ENCODE results near the gene GPR142.

GPR142 gene, protein sequence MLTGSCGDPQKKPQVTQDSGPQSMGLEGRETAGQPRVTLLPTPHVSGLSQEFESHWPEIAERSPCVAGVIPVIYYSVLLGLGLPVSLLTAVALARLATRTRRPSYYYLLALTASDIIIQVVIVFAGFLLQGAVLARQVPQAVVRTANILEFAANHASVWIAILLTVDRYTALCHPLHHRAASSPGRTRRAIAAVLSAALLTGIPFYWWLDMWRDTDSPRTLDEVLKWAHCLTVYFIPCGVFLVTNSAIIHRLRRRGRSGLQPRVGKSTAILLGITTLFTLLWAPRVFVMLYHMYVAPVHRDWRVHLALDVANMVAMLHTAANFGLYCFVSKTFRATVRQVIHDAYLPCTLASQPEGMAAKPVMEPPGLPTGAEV

GRCh38 chr17:74367206-74367605, at the start of gene GPR142:
GPR142 (plus strand) TSS chr17:74367506; CDS start chr17:74369541, 2,035 bp downstream.
- DNase-seq, result no peak

DNA sequence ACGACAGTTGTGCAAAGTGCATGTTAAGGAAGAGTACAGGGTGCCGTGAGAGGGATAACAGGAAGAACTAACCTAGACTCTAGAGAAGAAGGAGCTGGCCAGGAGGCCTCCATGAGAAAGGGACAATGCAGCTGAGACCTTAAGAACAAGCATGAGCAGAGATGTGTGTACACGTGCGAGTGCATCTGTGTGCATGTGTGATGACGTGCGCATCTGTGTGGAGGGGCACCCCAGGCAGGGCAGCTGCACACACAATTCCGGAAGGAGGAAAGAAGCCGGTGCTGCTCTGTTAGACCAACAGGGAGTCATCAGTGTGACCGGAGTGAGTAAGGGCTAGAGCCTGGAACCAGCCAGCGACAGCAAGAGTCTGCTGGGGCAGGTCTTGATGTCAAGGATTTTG, 48.9 kb upstream of the GPR142 start:
- DNase-seq, result no peak

DNA sequence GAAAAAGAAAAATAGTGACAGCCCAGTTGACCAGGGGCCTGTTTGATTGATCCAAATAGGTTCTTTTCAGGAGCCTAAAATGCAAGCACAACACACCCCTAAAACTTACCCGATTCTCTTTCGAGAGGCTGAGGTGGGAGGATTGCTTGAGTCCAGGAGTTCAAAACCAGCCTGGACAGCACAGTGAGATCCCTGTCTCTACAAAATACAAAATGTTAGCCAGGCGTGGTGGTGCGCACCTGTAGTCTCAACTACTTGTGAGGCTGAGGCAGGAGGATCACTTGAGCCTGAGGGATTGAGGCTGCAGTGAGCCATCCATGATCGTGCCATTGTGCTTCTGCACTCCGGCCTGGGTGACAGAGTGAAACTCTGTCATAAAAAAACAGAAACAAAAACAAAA, 42.8 kb upstream of the GPR142 start:
- no peak for DNase-seq

- no peak for DNase-seq
Measured at GRCh38 chr17:74325376-74325742, 41.9 kb upstream of the GPR142 start.

- DNase-seq, result no peak
Measured at GRCh38 chr17:74325743-74326379, 41.4 kb upstream of the GPR142 start, which contains the start of gene KIF19. KIF19 (plus strand) TSS chr17:74326226; CDS start chr17:74326350, 124 bp downstream.

DNA sequence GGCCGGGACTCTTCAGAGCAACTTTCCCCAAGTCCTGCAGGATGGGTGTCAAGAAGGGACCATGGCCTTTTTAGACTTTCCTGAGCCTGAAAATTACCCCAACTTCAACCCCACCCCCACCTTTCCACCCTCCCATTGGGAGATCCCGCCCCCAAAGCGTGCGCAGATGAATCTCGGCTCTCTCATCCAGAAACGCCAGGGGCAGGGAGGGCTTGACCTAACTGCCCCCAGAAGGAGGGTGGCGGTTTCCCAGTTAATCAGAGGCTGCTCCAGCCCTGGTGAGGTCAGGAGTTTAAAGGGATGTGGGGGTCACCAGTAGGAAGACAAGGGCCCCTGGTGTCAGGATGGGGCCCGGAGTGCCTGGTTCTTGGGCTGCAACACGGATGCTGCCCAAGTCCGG, 40.8 kb upstream of the GPR142 start:
- DNase-seq, result no peak

DNA sequence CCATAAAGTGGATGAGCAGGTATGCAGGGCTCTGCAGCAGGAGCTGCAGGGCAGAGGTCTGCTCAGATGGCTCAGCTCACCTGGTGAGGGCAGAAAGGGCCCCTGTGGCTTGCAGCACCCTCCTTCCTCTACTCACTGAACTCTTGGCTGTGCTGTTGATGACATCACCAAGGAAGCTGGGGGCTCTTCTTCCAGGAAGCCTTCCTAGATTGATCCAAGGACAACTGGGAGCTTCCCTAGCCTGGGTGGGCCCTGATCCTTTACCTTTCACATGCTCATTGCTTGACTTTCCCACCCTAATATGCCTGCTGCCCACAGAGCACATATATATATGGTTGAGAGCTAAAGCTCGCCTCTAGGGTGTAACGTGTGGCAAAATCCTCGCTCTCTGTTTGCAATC, 38.8 kb upstream of the GPR142 start:
- no peak for DNase-seq

DNA sequence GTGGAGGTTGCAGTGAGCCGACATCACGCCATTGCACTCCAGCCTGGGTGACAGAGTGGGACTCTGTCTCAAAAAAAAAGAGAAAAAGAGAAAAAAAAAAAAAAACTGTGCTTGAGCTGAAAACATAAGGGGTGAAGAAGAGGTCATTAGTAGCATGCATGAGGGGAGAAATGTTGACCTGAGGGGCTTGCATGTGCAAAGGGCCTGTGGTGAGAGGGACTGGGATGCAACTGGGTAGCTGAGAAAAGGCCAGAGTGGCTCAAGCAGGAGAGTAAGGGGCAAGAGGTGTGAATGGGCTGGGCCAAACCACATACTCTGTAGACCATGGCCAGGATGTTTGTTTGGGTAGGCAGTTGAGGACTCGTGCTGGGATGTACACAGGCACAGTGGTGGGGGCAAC, 37.9 kb upstream of the GPR142 start:
- no peak for DNase-seq

GRCh38 chr17:74330446-74330845, 36.9 kb upstream of the GPR142 start:
- DNase-seq, result no peak

GRCh38 chr17:74332017-74332650, 35.2 kb upstream of the GPR142 start:
- no peak for DNase-seq

- DNase-seq, result no peak
Measured at GRCh38 chr17:74332763-74333283, 34.5 kb upstream of the GPR142 start.

DNA sequence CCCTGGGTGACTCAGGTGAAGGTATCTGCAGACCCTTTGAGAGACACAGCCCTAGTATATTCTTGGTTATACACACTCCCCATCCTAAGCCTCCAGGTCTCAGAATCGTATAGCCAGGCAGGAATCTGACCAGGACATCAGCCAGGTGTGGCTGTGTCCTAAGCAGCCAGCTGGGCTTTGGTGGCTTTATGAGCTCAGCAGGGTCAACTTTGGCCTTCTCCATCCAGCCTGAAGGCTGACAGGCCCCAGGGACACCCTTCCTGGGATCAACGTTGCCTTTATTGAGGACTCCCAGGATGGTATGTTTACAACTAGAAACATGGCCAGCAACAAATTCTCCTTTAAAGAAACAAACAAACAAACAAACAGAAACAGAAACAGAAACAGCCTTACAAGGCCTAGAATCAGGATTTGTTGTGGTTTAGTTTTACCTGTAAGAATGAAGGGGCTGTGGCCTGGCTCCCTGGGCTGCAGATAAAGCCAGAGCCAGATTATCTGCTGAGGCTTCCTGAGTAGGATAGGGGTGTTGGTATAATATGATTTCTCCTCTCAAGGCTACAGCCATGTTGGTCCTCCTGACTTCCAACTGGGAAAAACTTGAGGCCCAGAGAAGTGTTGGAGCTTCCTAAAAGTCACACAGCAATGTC, 32.8 kb upstream of the GPR142 start:
- no peak for DNase-seq

- no peak for DNase-seq
Measured at GRCh38 chr17:74335529-74336062, 31.7 kb upstream of the GPR142 start.

GRCh38 chr17:74336307-74336706, 31.0 kb upstream of the GPR142 start:
- DNase-seq, result no peak

- no peak for DNase-seq
Measured at GRCh38 chr17:74337834-74338500, 29.3 kb upstream of the GPR142 start.

DNA sequence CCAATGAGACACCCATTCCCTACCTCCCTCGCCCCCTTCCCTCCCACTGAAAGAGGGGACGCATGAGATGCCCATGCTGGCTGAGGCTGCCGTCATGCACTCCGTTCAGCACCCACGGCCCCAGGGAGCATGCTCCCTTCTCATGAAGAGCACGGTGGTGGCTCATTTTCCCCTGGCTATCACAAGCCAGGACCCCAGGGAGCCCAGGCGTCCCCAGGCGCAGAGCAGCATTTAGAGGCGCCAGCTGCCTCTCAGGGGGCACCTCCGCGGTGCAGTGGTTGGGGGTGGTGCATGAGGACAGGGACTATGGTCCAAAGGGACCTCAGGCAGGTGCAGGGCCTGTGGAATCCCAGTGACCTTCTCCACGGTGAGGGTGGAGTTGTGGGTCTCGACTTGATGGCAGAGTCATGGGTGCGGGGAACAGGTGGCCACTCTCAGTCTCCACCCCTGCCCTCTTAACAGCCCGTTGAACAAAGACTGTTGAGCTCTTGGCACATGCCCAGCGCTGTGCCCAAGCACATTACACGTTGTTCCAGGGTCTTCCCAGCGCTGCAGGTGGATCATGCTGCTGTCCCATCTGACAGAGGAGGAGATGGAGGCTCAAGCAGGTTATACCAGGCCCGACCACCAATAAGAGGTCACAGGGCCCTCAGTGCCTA, 27.6 kb upstream of the GPR142 start:
- DNase-seq, result no peak

DNA sequence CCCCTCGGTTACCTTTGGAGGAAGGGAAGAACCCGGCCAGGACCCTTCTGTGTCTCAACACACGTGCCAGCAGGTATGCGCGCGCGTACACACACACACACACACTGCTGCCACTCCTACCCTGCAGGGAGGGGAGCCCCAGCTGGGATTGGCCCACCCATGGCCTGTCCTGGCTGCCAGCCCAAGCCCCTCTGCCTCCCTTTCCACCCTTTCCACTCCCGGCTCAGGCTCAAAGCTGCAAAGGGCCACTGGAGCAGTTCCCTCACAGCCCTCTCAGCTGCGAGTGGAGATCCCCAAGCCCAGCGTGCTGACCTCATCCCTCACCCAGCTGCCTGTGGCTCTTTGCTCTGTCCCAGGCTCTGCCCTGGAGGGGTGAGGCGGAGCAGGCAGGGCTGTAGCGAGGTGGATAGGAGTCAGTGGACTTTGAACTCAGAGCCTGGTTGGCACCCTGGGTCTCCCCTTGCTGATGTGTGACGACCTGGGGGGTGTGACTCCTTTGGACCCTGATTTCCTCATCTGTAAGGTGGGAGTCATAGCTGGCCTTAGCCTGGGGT, 26.8 kb upstream of the GPR142 start:
- DNase-seq, result no peak

DNA sequence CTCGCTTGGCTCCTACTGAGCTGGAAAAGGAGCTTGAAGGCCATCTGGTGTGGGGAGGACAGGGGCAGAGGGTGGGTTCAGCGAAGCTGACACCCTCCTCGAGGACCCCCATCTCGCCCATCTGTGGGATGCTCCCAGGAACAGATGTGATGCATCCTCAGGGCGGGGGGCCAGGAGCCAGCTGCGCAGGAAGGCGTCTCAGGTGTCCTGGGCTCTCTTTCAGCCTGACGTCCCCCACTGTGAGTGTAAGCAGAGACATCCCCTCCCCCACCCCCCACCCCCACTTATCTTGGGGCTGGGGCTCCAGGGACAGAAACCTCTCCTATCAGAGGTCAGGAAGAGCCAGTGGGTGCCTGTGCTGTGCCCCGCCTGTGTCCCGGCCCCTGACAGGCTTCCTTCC, 25.1 kb upstream of the GPR142 start:
- DNase-seq, result no peak

DNA sequence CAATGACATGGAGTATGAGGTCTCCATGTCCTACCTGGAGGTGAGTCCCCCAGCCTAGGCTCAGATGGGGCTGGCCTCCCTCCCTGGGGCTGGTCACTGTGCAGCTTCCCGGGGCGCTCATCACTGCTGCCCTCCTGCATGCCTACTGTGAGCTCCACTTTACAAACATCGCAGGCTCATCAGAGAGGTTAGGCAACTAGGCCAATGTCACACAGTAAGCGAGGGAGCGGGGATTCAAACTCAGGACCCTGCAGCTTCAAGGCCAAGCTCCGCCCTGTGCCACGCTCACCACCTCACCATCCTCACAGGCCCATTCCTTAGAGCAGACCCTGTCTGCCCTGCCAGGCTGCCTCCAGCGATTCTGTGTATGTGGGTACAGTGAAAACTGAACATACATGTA, 24.2 kb upstream of the GPR142 start:
- no peak for DNase-seq

GRCh38 chr17:74343526-74344284, 23.6 kb upstream of the GPR142 start:
- DNase-seq, result no peak

- no peak for DNase-seq
Measured at GRCh38 chr17:74344658-74345057, 22.6 kb upstream of the GPR142 start.
